Esophagus squamous epithelium (tissue), 5 donors: ENCODE results near the gene MID1. TPM values are rescaled to one million over a fixed set of nuclear protein-coding genes. Genes with fewer than 3 reads are reported as not detected.
A peak's percentile ranks its signal among the peaks of the same experiment; 100 is the strongest.

ENCODE experiments used
- DNase-seq: peaks from one replicate; lab custom pipeline; 2025; lab: John Stamatoyannopoulos, UW
- H3K27ac ChIP-seq, 4 donors: fragments of 200-600 bp; sonication (generic); one replicate each; pipeline ENCODE4 v1.5.1; 2016 to 2019; ENCODE audit warnings: mild to moderate bottlenecking in 1 of 4
- H3K27me3 ChIP-seq, 4 donors: fragments of 200-600 bp; sonication (generic); 1 replicate in 3 of 4; 2 replicates in 1 of 4; pipeline versions ENCODE4 v1.5.1 to v1.6.0; 2017 to 2021; ENCODE audit warnings: antibody characterized with exemption in 1 of 4
- H3K36me3 ChIP-seq, 3 donors: fragments of 200-600 bp; sonication (generic); one replicate each; pipeline ENCODE4 v1.5.1; 2016 to 2019
- H3K4me1 ChIP-seq, 3 donors: fragments of 200-600 bp; sonication (generic); one replicate each; pipeline ENCODE4 v1.5.1; 2017 to 2019
- H3K4me3 ChIP-seq, 4 donors: fragments of 200-600 bp; sonication (generic); 1 replicate in 3 of 4; 2 replicates in 1 of 4; pipeline ENCODE4 v1.5.1; 2016 to 2019; ENCODE audit warnings: mild to moderate bottlenecking in 2 of 4, moderate library complexity in 1 of 4
- H3K9me3 ChIP-seq, 3 donors: fragments of 200-600 bp; sonication (generic); one replicate each; pipeline ENCODE4 v1.5.1; 2016 to 2019
- CTCF ChIP-seq, 6 experiments: fragments of 450-650 bp in 4 of 6; fragments of 200-600 bp in 2 of 6; sonication (generic) in 2 of 6; IDR thresholded peaks; one replicate each; pipeline ENCODE4 v1.5.1; 2016 to 2019; ENCODE audit warnings: antibody characterized with exemption in 6 of 6, mild to moderate bottlenecking in 4 of 6, moderate library complexity in 4 of 6
- POLR2A ChIP-seq, 4 donors: fragments of 450-650 bp; IDR thresholded peaks; one replicate each; pipeline ENCODE4 v1.6.1; 2017; ENCODE audit warnings: antibody characterized with exemption in 4 of 4, mild to moderate bottlenecking in 4 of 4, moderate library complexity in 3 of 4
- WGBS, 2 donors: methylation state at CpG; one replicate each; pipeline ENCODE4 v1.1.5; 2018; 5-methylcytosine and 5-hydroxymethylcytosine counted together
- intact Hi-C: fragments of 100-400 bp; cut with DNase I; formaldehyde crosslinking; loops from one replicate; pipeline ENCODE4 v1.15.0; 2022
- total RNA-seq, 4 donors: library from RNA; depleted of rRNA; stranded (reverse); fragments of >200 nt; gene quantifications; one replicate each; pipeline ENCODE4 v1.1.0, GENCODE V29; 2016
- donor health status: DM: yes; HTN: yes; CAD: no.

MID1 gene
- total RNA-seq, 4 donors from 2014 or later, result 9.9 to 18.5 (median 14.7) TPM

GRCh38 chrX:10482261-10482660 is 138.1 kb downstream of the MID1 start:
- Histone ChIP-seq H3K9me3 (no peaks in the 10 kb centered on the region), H3K4me1 (peaks cover 0 to 46% (median 13%) of the 10 kb centered on the region in 3 donors), H3K36me3 (peaks cover 0 to 14% (median 0%) of the 10 kb centered on the region in 3 donors), H3K4me3 (no peak overlapping the region), H3K27me3 (no peaks in the 10 kb centered on the region), H3K27ac (peak overlapping the region in 3 of 4 donors; percentile 15 to 68 (median 61))
- no peak for TF ChIP-seq POLR2A (IDR thresholded peaks at IDR 0.05)
- TF ChIP-seq CTCF (IDR thresholded peaks at IDR 0.05), result no peak
- no peak for DNase-seq
- 60 to 70% methylated on average over 6 to 9 of the region's 9 CpGs for WGBS, 2 donors
- intact Hi-C loops, result no loop called here

GRCh38 chrX:10480861-10481260 is 139.5 kb downstream of the MID1 start:
- no peaks in the 10 kb centered on the region for H3K9me3 ChIP-seq
- H3K36me3 ChIP-seq, result peaks cover 0 to 14% (median 0%) of the 10 kb centered on the region in 3 donors
- 87 to 92% methylated on average over 5 of the region's 5 CpGs for WGBS, 2 donors
- intact Hi-C loops, result no loop called here
- peaks cover 0 to 36% (median 9%) of the 10 kb centered on the region in 3 donors for H3K4me1 ChIP-seq
- TF ChIP-seq POLR2A (IDR thresholded peaks at IDR 0.05) (no peak), CTCF (IDR thresholded peaks at IDR 0.05) (no peak)
- DNase-seq, result no peak
- no peaks in the 10 kb centered on the region for H3K27me3 ChIP-seq
- H3K27ac ChIP-seq, result no peak overlapping the region
- no peak overlapping the region for H3K4me3 ChIP-seq

DNA sequence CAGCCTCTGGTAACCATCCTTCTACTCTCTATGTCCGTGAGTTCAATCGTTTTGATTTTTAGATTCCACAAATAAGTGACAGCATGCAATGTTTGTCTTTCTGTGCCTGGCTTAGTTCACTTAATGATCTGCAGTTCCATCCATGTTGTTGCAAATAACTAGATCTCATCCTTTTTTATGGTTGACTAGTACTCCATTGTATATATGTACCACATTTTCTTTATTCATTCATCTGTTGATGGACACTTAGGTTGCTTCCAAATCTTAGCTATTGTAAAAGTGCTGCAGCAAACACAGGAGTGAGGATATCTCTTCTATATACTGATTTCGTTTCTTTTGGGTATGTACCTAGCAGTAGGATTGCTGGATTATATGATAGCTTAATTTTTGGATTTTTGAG is 140.9 kb downstream of the MID1 start:
- 41 to 57% methylated on average over 3 of the region's 3 CpGs for WGBS, 2 donors
- no peak overlapping the region for H3K4me3 ChIP-seq
- no peaks in the 10 kb centered on the region for H3K9me3 ChIP-seq

DNA sequence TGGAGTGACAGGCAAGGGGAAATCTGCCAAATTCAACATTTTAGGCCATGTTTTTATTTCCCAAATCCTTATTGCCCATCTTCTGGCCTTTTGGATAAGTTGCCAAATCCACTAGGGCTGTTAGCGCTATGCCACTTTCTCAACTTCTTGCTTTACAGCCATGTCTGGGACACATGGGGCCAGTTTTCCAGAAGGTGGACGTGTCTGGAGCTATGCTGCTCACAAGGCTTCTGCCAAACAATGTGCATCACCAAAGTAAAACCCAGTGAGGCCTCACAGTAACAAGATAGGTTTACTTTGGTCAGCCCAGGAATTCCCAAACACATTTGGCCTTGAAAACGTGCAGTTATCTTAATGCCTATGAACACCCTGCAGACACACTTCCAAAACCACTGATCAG is 142.9 kb downstream of the MID1 start:
- H3K4me1 ChIP-seq, result peaks cover 0 to 5% (median 0%) of the 10 kb centered on the region in 3 donors
- WGBS, 2 donors, result 48 to 75% methylated on average over 2 to 3 of the region's 3 CpGs
- no peak overlapping the region for H3K27ac ChIP-seq
- peaks cover 0 to 20% (median 0%) of the 10 kb centered on the region in 3 donors for H3K36me3 ChIP-seq
- TF ChIP-seq CTCF (IDR thresholded peaks at IDR 0.05) (no peak), POLR2A (IDR thresholded peaks at IDR 0.05) (no peak)
- H3K27me3 ChIP-seq, result no peaks in the 10 kb centered on the region
- intact Hi-C loops, result no loop called here
- DNase-seq, result no peak
- H3K4me3 ChIP-seq, result no peak overlapping the region
- H3K9me3 ChIP-seq, result no peaks in the 10 kb centered on the region

More for the DNA sequence above, 140.9 kb downstream of the MID1 start:
- peaks cover 0 to 22% (median 4%) of the 10 kb centered on the region in 3 donors for H3K4me1 ChIP-seq
- no peak overlapping the region for H3K27ac ChIP-seq
- intact Hi-C loops, result no loop called here
- TF ChIP-seq CTCF (IDR thresholded peaks at IDR 0.05), result no peak
- TF ChIP-seq POLR2A (IDR thresholded peaks at IDR 0.05), result no peak
- no peaks in the 10 kb centered on the region for H3K27me3 ChIP-seq
- H3K36me3 ChIP-seq, result peaks cover 0 to 14% (median 0%) of the 10 kb centered on the region in 3 donors
- no peak for DNase-seq

DNA sequence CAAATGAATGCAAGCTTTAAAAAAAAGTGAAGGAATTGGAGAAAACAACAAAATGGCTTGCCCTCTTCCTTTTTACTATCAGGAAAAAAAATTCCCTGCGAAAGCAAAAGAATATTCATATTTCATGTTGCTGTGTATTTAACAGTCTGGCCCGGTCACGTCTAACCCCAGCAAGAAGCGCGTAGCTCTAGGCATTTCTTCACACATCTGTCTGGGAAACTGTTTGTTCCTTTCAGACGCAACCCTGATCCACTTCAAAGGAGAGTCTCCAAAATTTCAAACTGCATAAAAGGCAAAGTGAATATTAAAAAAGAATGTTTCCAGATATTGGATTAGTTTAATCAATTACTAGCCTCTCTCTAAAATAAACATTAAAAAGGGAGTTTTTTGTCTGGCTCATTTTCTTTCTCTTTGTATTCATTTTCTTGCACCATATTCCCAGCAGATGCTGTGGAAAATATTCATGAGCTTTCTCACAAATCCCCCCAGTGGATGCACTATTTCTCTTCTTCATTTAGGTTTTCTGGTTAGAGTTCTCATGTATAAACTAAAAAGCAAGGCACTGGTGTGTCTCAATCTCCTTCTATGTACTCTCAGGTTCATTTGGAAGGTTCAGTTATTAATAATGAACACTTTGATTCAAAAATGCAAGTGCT is 145.3 kb downstream of the MID1 start:
- WGBS, 2 donors, result 32 to 57% methylated on average over 6 of the region's 6 CpGs
- intact Hi-C loops, result no loop called here
- no peak for DNase-seq
- Histone ChIP-seq H3K9me3 (no peaks in the 10 kb centered on the region), H3K4me1 (peaks cover 0 to 5% (median 0%) of the 10 kb centered on the region in 3 donors), H3K4me3 (no peak overlapping the region), H3K36me3 (peaks cover 0 to 13% (median 0%) of the 10 kb centered on the region in 3 donors), H3K27ac (no peak overlapping the region), H3K27me3 (no peaks in the 10 kb centered on the region)
- no peak for TF ChIP-seq CTCF (IDR thresholded peaks at IDR 0.05)
- TF ChIP-seq POLR2A (IDR thresholded peaks at IDR 0.05), result no peak
